Thyroid gland (tissue), 4 donors: ENCODE data around the gene TNFRSF12A.

Experiments used
- CTCF ChIP-seq, 6 experiments: fragments of 200-600 bp in 3 of 6; fragments of 450-650 bp in 3 of 6; sonication (generic) in 3 of 6; IDR thresholded peaks; one replicate each; pipeline ENCODE4 v1.5.1; 2016 to 2019; ENCODE audit warnings: antibody characterized with exemption in 6 of 6, mild to moderate bottlenecking in 2 of 6, inconsistent platforms in 1 of 6, moderate library complexity in 1 of 6
- POLR2A ChIP-seq, 2 donors: fragments of 450-650 bp; IDR thresholded peaks; one replicate each; pipeline ENCODE4 v1.6.1; 2017; ENCODE audit warnings: antibody characterized with exemption in 2 of 2, mild to moderate bottlenecking in 2 of 2, moderate library complexity in 1 of 2

GRCh38 chr16:3057181-3058138 is 37.3 kb downstream of the TNFRSF12A start:
- TF ChIP-seq CTCF (IDR thresholded peaks at IDR 0.05) (no peak), POLR2A (IDR thresholded peaks at IDR 0.05) (no peak)
